B cell (primary cell): Measurements from ENCODE around the gene OR7C1. TPM values are rescaled to one million over a fixed set of nuclear protein-coding genes. Genes with fewer than 3 reads are reported as not detected.
A peak's percentile ranks its signal among the peaks of the same experiment; 100 is the strongest.

Source experiments
- ATAC-seq: fragments of 200-7000 bp; cut with Tn5 transposase; one replicate; pipeline ENCODE4 v1.10.0; 2021; ENCODE audit warnings: low read depth, mild to moderate bottlenecking, moderate number of reproducible peaks, moderate library complexity
- CTCF ChIA-PET: fragments of 350-600 bp; sonication (Branson Sonifier 250); formaldehyde crosslinking; loops from one replicate; lab custom pipeline; 2021; ENCODE audit warnings: antibody characterized with exemption, inconsistent platforms; lab: Charles Lee
- POLR2A ChIA-PET: fragments of 350-600 bp; sonication (Branson Sonifier 250); formaldehyde crosslinking; loops from one replicate; lab custom pipeline; 2021; ENCODE audit warnings: antibody characterized with exemption; lab: Charles Lee
- DNase-seq: peaks from one replicate; pipeline ENCODE4 v3.0.0; 2013
- H2AFZ ChIP-seq: 2 replicates; pipeline ENCODE4 v1.6.1; 2012; ENCODE audit warnings: mild to moderate bottlenecking, low read depth, low read length; ENCODE audit not compliant: insufficient read depth, poor library complexity, severe bottlenecking
- H3K27ac ChIP-seq, 2 donors: 1 replicate in 1 of 2; 2 replicates in 1 of 2; pipeline ENCODE4 v1.5.1; 2012 to 2013; ENCODE audit warnings: low read length in 2 of 2, mild to moderate bottlenecking in 2 of 2, moderate library complexity in 1 of 2
- H3K27me3 ChIP-seq, 4 experiments: fragments of 200-600 bp in 1 of 4; sonication (generic) in 1 of 4; replicated peaks in 1 of 4; 1 replicate in 2 of 4; 2 replicates in 2 of 4; pipeline versions ENCODE4 v1.6.1 to v1.7.0; 2013 to 2016; ENCODE audit warnings: low read length in 3 of 4, mild to moderate bottlenecking in 2 of 4, mixed read lengths in 1 of 4, moderate library complexity in 1 of 4; ENCODE audit not compliant: insufficient read depth in 4 of 4, control insufficient read depth in 3 of 4; ENCODE audit errors: control extremely low read depth in 1 of 4
- H3K36me3 ChIP-seq, 2 experiments: replicated peaks in 1 of 2; 1 replicate in 1 of 2; 2 replicates in 1 of 2; pipeline versions ENCODE4 v1.6.1 to v1.7.1; 2013; ENCODE audit warnings: low read length in 1 of 2; ENCODE audit not compliant: insufficient read depth in 2 of 2, control insufficient read depth in 1 of 2; ENCODE audit errors: control extremely low read depth in 1 of 2, extremely low read depth in 1 of 2
- H3K4me1 ChIP-seq, 2 donors: fragments of 200-600 bp in 1 of 2; sonication (generic) in 1 of 2; 1 replicate in 1 of 2; 2 replicates in 1 of 2; pipeline versions ENCODE4 v1.5.1 to v1.6.1; 2013 to 2017; ENCODE audit warnings: low read length in 2 of 2; ENCODE audit not compliant: control insufficient read depth in 2 of 2, insufficient read depth in 2 of 2
- H3K4me2 ChIP-seq: replicated peaks from 2 replicates; pipeline ENCODE3; 2012; ENCODE audit warnings: mild to moderate bottlenecking, low read depth, low read length; ENCODE audit not compliant: poor library complexity, severe bottlenecking
- H3K4me3 ChIP-seq, 5 experiments: fragments of 200-600 bp in 1 of 5; sonication (generic) in 1 of 5; 1 replicate in 3 of 5; 2 replicates in 2 of 5; pipeline versions ENCODE4 v1.5.1 to v1.7.0; 2011 to 2016; ENCODE audit warnings: low read length in 4 of 5, mild to moderate bottlenecking in 4 of 5, low read depth in 2 of 5, control low read depth in 1 of 5, moderate library complexity in 1 of 5; ENCODE audit not compliant: insufficient read depth in 1 of 5; ENCODE audit errors: control extremely low read depth in 1 of 5, extremely low read depth in 1 of 5
- H3K79me2 ChIP-seq: fragments of 200-600 bp; sonication (generic); one replicate; pipeline ENCODE4 v1.6.0; 2016; ENCODE audit warnings: low read length; ENCODE audit not compliant: control insufficient read depth, insufficient read depth
- H3K9ac ChIP-seq: fragments of 200-600 bp; sonication (generic); 2 replicates; pipeline ENCODE4 v1.6.1; 2017; ENCODE audit warnings: mild to moderate bottlenecking, low read length, moderate library complexity
- H3K9me3 ChIP-seq, 3 donors: one replicate each; pipeline versions ENCODE4 v1.6.1 to v1.7.1; 2013; ENCODE audit warnings: low read length in 2 of 3; ENCODE audit not compliant: control insufficient read depth in 2 of 3, insufficient read depth in 1 of 3; ENCODE audit errors: control extremely low read depth in 1 of 3
- H4K20me1 ChIP-seq: 2 replicates; pipeline ENCODE4 v1.6.0; 2012; ENCODE audit warnings: mild to moderate bottlenecking, low read length; ENCODE audit not compliant: insufficient read depth, control insufficient read depth, poor library complexity, severe bottlenecking
- H3K27ac Mint-ChIP-seq: one replicate; pipeline ENCODE4 v1.8.0; 2021; ENCODE audit warnings: mixed read lengths
- H3K27me3 Mint-ChIP-seq: one replicate; pipeline ENCODE4 v1.8.0; 2021; ENCODE audit warnings: mixed read lengths
- H3K4me1 Mint-ChIP-seq: one replicate; pipeline ENCODE4 v1.8.0; 2021; ENCODE audit warnings: mixed read lengths
- H3K4me3 Mint-ChIP-seq: one replicate; pipeline ENCODE4 v1.8.0; 2021; ENCODE audit warnings: mixed read lengths
- H3K9me3 Mint-ChIP-seq: one replicate; pipeline ENCODE4 v1.8.0; 2022; ENCODE audit warnings: mixed read lengths; ENCODE audit not compliant: insufficient read depth
- EZH2 ChIP-seq: IDR thresholded peaks from 2 replicates; pipeline ENCODE4 v1.6.1; 2012; ENCODE audit warnings: borderline replicate concordance, low read depth, mild to moderate bottlenecking, moderate library complexity, low read length; ENCODE audit not compliant: insufficient read depth, poor library complexity, severe bottlenecking
- WGBS: methylation state at CpG from one replicate; pipeline ENCODE4 v1.1.5; 2013; ENCODE audit warnings: missing lambda C conversion rate; ENCODE audit not compliant: insufficient coverage; 5-methylcytosine and 5-hydroxymethylcytosine counted together
- intact Hi-C: fragments of 100-400 bp; cut with micrococcal nuclease; formaldehyde crosslinking; loops from one replicate; pipeline ENCODE4 v1.10.0; 2022
- polyA plus RNA-seq: library from polyadenylated mRNA; depleted of rRNA; stranded (reverse); fragments of >200 nt; gene quantifications from 2 replicates; pipeline ENCODE4 v1.2.3, GENCODE V29; 2012
- total RNA-seq, 2 donors: library from RNA; stranded (reverse); fragments of 120-200 nt in 1 of 2; gene quantifications; 1 replicate in 1 of 2; 2 replicates in 1 of 2; pipeline versions ENCODE4 v1.2.3 to v1.2.4, GENCODE V29; 2013 to 2022
- TF ChIP-seq, protein P1 (sequence below): fragments of 200-600 bp; IDR thresholded peaks from one replicate; pipeline ENCODE4 v1.8.0; 2022; ENCODE audit warnings: antibody characterized with exemption, mild to moderate bottlenecking

Gene OR7C1
- total and polyA plus RNA-seq, 2 donors (not counting 1 experiment from before 2014, with no cell fraction given): not detected

DNA sequence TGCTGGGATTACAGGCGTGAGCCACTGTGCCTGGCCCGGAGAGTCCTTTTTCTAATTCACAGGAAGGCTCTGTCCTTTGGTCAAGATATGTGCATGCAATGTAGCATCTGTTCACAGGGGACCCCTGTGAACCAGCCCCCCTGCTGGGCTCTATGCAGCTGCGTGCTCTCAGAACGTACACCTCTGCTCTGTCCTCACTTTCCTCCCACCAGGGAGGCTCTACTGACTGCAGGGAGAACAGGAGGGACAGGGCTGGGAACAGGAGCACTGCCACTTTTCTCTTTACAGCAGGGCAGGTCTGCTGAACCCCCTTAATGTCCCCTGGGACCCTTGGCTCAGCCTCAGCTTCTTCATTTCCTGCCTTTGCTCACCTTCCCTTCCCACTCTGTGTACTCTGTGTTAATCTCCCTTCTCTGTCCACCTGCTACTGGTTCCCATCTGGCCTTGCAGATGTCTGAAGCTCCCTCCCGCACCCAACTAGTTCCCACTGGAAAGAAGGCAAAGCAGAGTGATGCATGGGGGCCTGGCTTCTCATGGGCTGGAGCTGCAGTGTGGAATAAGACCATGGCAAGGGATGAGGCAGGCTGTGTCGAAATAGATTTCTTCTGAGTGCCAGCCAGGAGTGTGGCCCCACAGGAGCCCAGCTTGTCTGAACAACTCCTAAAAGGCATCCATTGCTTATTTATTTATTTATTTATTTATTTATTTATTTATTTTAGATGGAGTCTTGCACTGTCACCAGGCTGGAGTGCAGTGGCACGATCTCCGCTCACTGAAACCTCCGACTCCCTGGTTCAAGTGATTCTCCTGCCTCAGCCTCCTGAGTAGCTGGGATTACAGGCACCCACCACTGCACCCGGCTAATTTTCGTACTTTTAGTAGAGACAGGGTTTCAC lies 63.8 kb downstream of the OR7C1 start:
- Histone ChIP-seq H3K79me2 (no peaks in the 10 kb centered on the region), H3K4me3 (no peak overlapping the region), H3K4me1 (peaks cover 10 to 16% of the 10 kb centered on the region in 2 donors), H3K9me3 (peaks cover 0 to 7% (median 0%) of the 10 kb centered on the region in 3 donors), H4K20me1 (no peaks in the 10 kb centered on the region), H3K4me2 (no peak overlapping the region), H2AFZ (no peak overlapping the region), H3K36me3 (no peaks in the 10 kb centered on the region), H3K27me3 (peaks cover 0 to 11% (median 4%) of the 10 kb centered on the region in 4 experiments), H3K9ac (no peak overlapping the region), H3K27ac (no peak overlapping the region)
- DNase-seq (peak; percentile 18), ATAC-seq (no peak)
- Mint-ChIP-seq H3K9me3 (no peaks in the 10 kb centered on the region), H3K27me3 (peaks cover 10% of the 10 kb centered on the region), H3K27ac (no peak overlapping the region), H3K4me1 (peaks cover 13% of the 10 kb centered on the region), H3K4me3 (no peak overlapping the region)
- ChIA-PET POLR2A (interaction anchor here (0.5 kb wide), 1 partner anchor 1773 kb away, joined by 3 read pairs; no protein-coding TSS in a partner anchor), CTCF (interaction anchor here (0.6 kb wide), 1 partner anchor 27 kb away, joined by 4 read pairs; no protein-coding TSS in a partner anchor)
- 94% methylated on average over 9 of the region's 11 CpGs for whole genome bisulfite sequencing
- no peak for TF ChIP-seq EZH2
- TF ChIP-seq, protein P1, sequence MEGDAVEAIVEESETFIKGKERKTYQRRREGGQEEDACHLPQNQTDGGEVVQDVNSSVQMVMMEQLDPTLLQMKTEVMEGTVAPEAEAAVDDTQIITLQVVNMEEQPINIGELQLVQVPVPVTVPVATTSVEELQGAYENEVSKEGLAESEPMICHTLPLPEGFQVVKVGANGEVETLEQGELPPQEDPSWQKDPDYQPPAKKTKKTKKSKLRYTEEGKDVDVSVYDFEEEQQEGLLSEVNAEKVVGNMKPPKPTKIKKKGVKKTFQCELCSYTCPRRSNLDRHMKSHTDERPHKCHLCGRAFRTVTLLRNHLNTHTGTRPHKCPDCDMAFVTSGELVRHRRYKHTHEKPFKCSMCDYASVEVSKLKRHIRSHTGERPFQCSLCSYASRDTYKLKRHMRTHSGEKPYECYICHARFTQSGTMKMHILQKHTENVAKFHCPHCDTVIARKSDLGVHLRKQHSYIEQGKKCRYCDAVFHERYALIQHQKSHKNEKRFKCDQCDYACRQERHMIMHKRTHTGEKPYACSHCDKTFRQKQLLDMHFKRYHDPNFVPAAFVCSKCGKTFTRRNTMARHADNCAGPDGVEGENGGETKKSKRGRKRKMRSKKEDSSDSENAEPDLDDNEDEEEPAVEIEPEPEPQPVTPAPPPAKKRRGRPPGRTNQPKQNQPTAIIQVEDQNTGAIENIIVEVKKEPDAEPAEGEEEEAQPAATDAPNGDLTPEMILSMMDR: no peak
- intact Hi-C loops: no loop called here

DNA sequence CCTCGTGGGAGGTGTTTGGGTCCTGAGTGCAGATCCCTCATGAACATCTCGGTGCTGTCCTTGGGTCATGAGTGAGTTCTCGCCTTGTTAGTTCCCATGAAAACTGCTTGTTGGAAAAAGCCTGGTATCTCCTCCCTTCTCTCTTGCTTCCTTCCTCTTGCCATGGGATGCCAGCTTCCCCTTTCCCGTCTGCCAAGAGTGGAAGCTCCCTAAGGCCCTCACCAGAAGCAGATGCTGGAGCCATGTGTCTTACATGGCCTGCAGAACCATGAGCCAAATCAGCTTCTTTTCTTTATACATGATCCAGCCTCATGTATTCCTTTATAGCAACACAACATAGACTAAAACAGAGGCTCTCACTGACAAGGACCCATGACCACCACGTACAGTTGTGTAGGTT lies 64.8 kb downstream of the OR7C1 start:
- Mint-ChIP-seq H3K9me3 (no peaks in the 10 kb centered on the region), H3K4me1 (peaks cover 8% of the 10 kb centered on the region), H3K27ac (no peak overlapping the region), H3K27me3 (peaks cover 11% of the 10 kb centered on the region), H3K4me3 (no peak overlapping the region)
- Histone ChIP-seq H3K4me1 (peaks cover 5 to 6% of the 10 kb centered on the region in 2 donors), H3K4me2 (no peak overlapping the region), H3K79me2 (no peaks in the 10 kb centered on the region), H3K27me3 (peaks cover 0 to 3% (median 0%) of the 10 kb centered on the region in 4 experiments), H2AFZ (no peak overlapping the region), H3K36me3 (no peaks in the 10 kb centered on the region), H3K9ac (no peak overlapping the region), H4K20me1 (no peaks in the 10 kb centered on the region), H3K27ac (no peak overlapping the region), H3K4me3 (no peak overlapping the region), H3K9me3 (peaks cover 0 to under 1% (median 0%) of the 10 kb centered on the region in 3 donors)
- ATAC-seq (no peak), DNase-seq (no peak)
- intact Hi-C loops: no loop called here
- TF ChIP-seq, protein P1: no peak
- POLR2A ChIA-PET: no interaction called here
- CTCF ChIA-PET: interaction anchor here (1.3 kb wide), 1 partner anchor 16 kb away, joined by 3 read pairs; no protein-coding TSS in a partner anchor
- WGBS: 96% methylated on average over 4 of the region's 5 CpGs
